IMR-90 (cell line): ENCODE measurements around the gene FGD3. TPM values are rescaled to one million over a fixed set of nuclear protein-coding genes. Genes with fewer than 3 reads are reported as not detected.

Experiments used
- ATAC-seq: fragments of 200-7000 bp; cut with Tn5 transposase; 2 replicates; pipeline ENCODE4 v1.9.1; 2020; ENCODE audit warnings: low read depth, mild to moderate bottlenecking, moderate library complexity
- BruUV-seq: library from RNA; stranded (reverse); fragments of 400-500 nt; replicated peaks from 2 replicates; lab custom pipeline; 2021; lab: Mats Ljungman, UMichigan
- CTCF ChIA-PET: fragments of 300-600 bp; formaldehyde crosslinking; extraction: SDS; loops from one replicate; lab custom pipeline; 2021; ENCODE audit warnings: antibody characterized with exemption; lab: Yijun Ruan, JAX
- POLR2A ChIA-PET: fragments of 300-600 bp; sonication (Branson Sonifier 250); formaldehyde crosslinking; loops from one replicate; lab custom pipeline; 2022; ENCODE audit warnings: antibody characterized with exemption; ENCODE audit not compliant: unreplicated experiment; lab: Charles Lee
- DNase-seq: peaks from one replicate; pipeline ENCODE4 v3.0.0; 2013
- H2AFZ ChIP-seq: replicated peaks from 2 replicates; pipeline ENCODE3; 2013; ENCODE audit warnings: low read length, mild to moderate bottlenecking; ENCODE audit not compliant: poor library complexity
- H2AK5ac ChIP-seq: 2 replicates; pipeline ENCODE4 v1.6.1; 2013; ENCODE audit warnings: low read depth, low read length, inconsistent platforms
- H2AK9ac ChIP-seq: replicated peaks from 2 replicates; pipeline ENCODE3; 2013; ENCODE audit warnings: mild to moderate bottlenecking, low read depth, low read length, moderate library complexity; ENCODE audit not compliant: poor library complexity
- H2BK120ac ChIP-seq: 2 replicates; pipeline ENCODE4 v1.6.1; 2013; ENCODE audit warnings: low read depth, low read length, inconsistent platforms
- H2BK15ac ChIP-seq: 3 replicates; pipeline ENCODE4 v1.6.1; 2013; ENCODE audit warnings: low read depth, low read length, inconsistent platforms
- H2BK20ac ChIP-seq: 2 replicates; pipeline ENCODE4 v1.6.1; 2013; ENCODE audit warnings: low read depth, mild to moderate bottlenecking, inconsistent platforms, low read length, moderate library complexity
- H2BK5ac ChIP-seq: 2 replicates; pipeline ENCODE4 v1.6.1; 2013; ENCODE audit warnings: mild to moderate bottlenecking, low read depth, low read length, inconsistent platforms; ENCODE audit not compliant: poor library complexity, severe bottlenecking
- H3K14ac ChIP-seq: replicated peaks from 2 replicates; pipeline ENCODE4 v1.6.1; 2013; ENCODE audit warnings: low read depth, low read length, inconsistent platforms
- H3K18ac ChIP-seq: 2 replicates; pipeline ENCODE4 v1.6.1; 2013; ENCODE audit warnings: low read depth, low read length, control low read depth
- H3K23ac ChIP-seq: 2 replicates; pipeline ENCODE4 v1.6.1; 2013; ENCODE audit warnings: low read depth, low read length, inconsistent platforms
- H3K27ac ChIP-seq: 2 replicates; pipeline ENCODE4 v1.5.1; 2013; ENCODE audit warnings: mild to moderate bottlenecking, control low read depth, low read length; ENCODE audit not compliant: insufficient read depth
- H3K27me3 ChIP-seq: 2 replicates; pipeline ENCODE4 v1.6.1; 2013; ENCODE audit warnings: low read length; ENCODE audit not compliant: control insufficient read depth, insufficient read depth
- H3K36me3 ChIP-seq: 2 replicates; pipeline ENCODE4 v1.6.1; 2013; ENCODE audit warnings: low read length, mixed read lengths; ENCODE audit not compliant: control insufficient read depth, insufficient read depth
- H3K4ac ChIP-seq: 2 replicates; pipeline ENCODE4 v1.6.1; 2013; ENCODE audit warnings: low read depth, low read length, inconsistent platforms
- H3K4me1 ChIP-seq: 2 replicates; pipeline ENCODE4 v1.6.1; 2013; ENCODE audit warnings: low read length, mixed read lengths; ENCODE audit not compliant: control insufficient read depth, insufficient read depth
- H3K4me2 ChIP-seq: 2 replicates; pipeline ENCODE4 v1.6.1; 2013; ENCODE audit warnings: low read depth, mild to moderate bottlenecking, control low read depth, low read length, moderate library complexity
- H3K4me3 ChIP-seq: 2 replicates; pipeline ENCODE4 v1.5.1; 2013; ENCODE audit warnings: low read depth, mild to moderate bottlenecking, control low read depth, low read length, moderate library complexity; ENCODE audit not compliant: insufficient read depth
- H3K56ac ChIP-seq: 2 replicates; pipeline ENCODE4 v1.6.1; 2013; ENCODE audit warnings: low read length, inconsistent platforms; ENCODE audit not compliant: insufficient read depth; ENCODE audit errors: extremely low read depth
- H3K79me1 ChIP-seq, 2 experiments: 2 replicates each; pipeline ENCODE4 v1.6.1; 2013; ENCODE audit warnings: low read length in 2 of 2, inconsistent platforms in 1 of 2, low read depth in 1 of 2
- H3K9ac ChIP-seq: 2 replicates; pipeline ENCODE4 v1.6.1; 2013; ENCODE audit warnings: low read depth, low read length, control low read depth
- H3K9me1 ChIP-seq: 2 replicates; pipeline ENCODE4 v1.6.1; 2013; ENCODE audit warnings: low read length, inconsistent platforms; ENCODE audit not compliant: insufficient read depth
- H3K9me3 ChIP-seq: 2 replicates; pipeline ENCODE4 v1.6.1; 2013; ENCODE audit warnings: low read length; ENCODE audit not compliant: control insufficient read depth, insufficient read depth
- H4K20me1 ChIP-seq: 2 replicates; pipeline ENCODE4 v1.6.1; 2013; ENCODE audit warnings: low read length, inconsistent platforms; ENCODE audit not compliant: insufficient read depth
- H4K5ac ChIP-seq: 2 replicates; pipeline ENCODE4 v1.6.1; 2013; ENCODE audit warnings: mild to moderate bottlenecking, low read depth, low read length, control low read depth
- H4K8ac ChIP-seq, 2 experiments: 2 replicates each; pipeline ENCODE4 v1.6.1; 2013; ENCODE audit warnings: low read depth in 2 of 2, low read length in 2 of 2, control low read depth in 1 of 2, inconsistent platforms in 1 of 2
- H4K91ac ChIP-seq: 2 replicates; pipeline ENCODE4 v1.6.1; 2013; ENCODE audit warnings: low read depth, low read length, inconsistent platforms; ENCODE audit not compliant: insufficient read depth
- BHLHE40 ChIP-seq: fragments of 150-350 bp; IDR thresholded peaks from 2 replicates; pipeline ENCODE4 v1.6.1; 2016; ENCODE audit warnings: mild to moderate bottlenecking, low read depth, low read length
- CEBPB ChIP-seq: IDR thresholded peaks from 2 replicates; pipeline ENCODE4 v1.6.1; 2012; ENCODE audit warnings: low read depth, low read length, improper control_type of control experiment
- CTCF ChIP-seq: conservative IDR thresholded peaks from 2 replicates; pipeline ENCODE4 v1.5.1; 2012; ENCODE audit warnings: mild to moderate bottlenecking, low read depth, low read length, improper control_type of control experiment
- FOS ChIP-seq: fragments of 150-350 bp; IDR thresholded peaks from 2 replicates; pipeline ENCODE4 v1.6.1; 2016; ENCODE audit warnings: low read depth, low read length
- MAFK ChIP-seq: IDR thresholded peaks from 2 replicates; pipeline ENCODE4 v1.6.1; 2012; ENCODE audit warnings: low read depth, low read length, improper control_type of control experiment
- MAZ ChIP-seq: IDR thresholded peaks from 2 replicates; pipeline ENCODE4 v1.6.1; 2012; ENCODE audit warnings: low read depth, mild to moderate bottlenecking, low read length, improper control_type of control experiment, moderate library complexity, borderline replicate concordance
- MXI1 ChIP-seq: IDR thresholded peaks from 2 replicates; pipeline ENCODE4 v1.6.1; 2012; ENCODE audit warnings: low read depth, mild to moderate bottlenecking, low read length, moderate library complexity, borderline replicate concordance
- POLR2A ChIP-seq: IDR thresholded peaks from 2 replicates; pipeline ENCODE4 v1.6.1; 2012; ENCODE audit warnings: mild to moderate bottlenecking, low read depth, low read length
- RCOR1 ChIP-seq: IDR thresholded peaks from 2 replicates; pipeline ENCODE4 v1.6.1; 2012; ENCODE audit warnings: mild to moderate bottlenecking, low read length, improper control_type of control experiment; ENCODE audit not compliant: insufficient replicate concordance
- RFX5 ChIP-seq: IDR thresholded peaks from 2 replicates; pipeline ENCODE4 v1.8.0; 2012; ENCODE audit warnings: low read depth, mild to moderate bottlenecking, low read length, moderate library complexity
- SMC3 ChIP-seq: fragments of 150-350 bp; IDR thresholded peaks from 2 replicates; pipeline ENCODE4 v1.6.1; 2016; ENCODE audit warnings: low read depth, mild to moderate bottlenecking, antibody characterized with exemption, low read length, moderate library complexity
- WGBS, 2 experiments: methylation state at CpG; one replicate each; pipeline versions ENCODE4 v1.1.5 to v1.1.7; 2013; ENCODE audit warnings: missing lambda C conversion rate in 2 of 2; ENCODE audit not compliant: insufficient read length in 1 of 2; ENCODE audit errors: extremely low coverage in 2 of 2; 5-methylcytosine and 5-hydroxymethylcytosine counted together
- dilution Hi-C: fragments of 300-500 bp; cut with HindIII; formaldehyde crosslinking; loops from one replicate; pipeline ENCODE4 v1.14.3; 2018; ENCODE audit warnings: low sequenced_read_pairs; ENCODE audit not compliant: unreplicated experiment
- in situ Hi-C: fragments of 300-500 bp; cut with MboI; formaldehyde crosslinking; loops from 3 replicates; pipeline ENCODE4 v1.14.3; 2019; ENCODE audit warnings: low sequenced_read_pairs, inconsistent platforms, mixed read lengths
- intact Hi-C: fragments of 100-400 bp; cut with micrococcal nuclease; formaldehyde crosslinking; loops from 2 replicates; pipeline ENCODE4 v1.10.0; 2022
- polyA plus RNA-seq, 3 experiments: library from polyadenylated mRNA; depleted of rRNA; stranded (reverse); fragments of >200 nt; gene quantifications; 2 replicates each; pipeline ENCODE4 v1.2.3, GENCODE V29; 2012; ENCODE audit warnings: low replicate concordance in 1 of 3
- total RNA-seq: library from RNA; depleted of rRNA; stranded (reverse); fragments of >200 nt; gene quantifications from 2 replicates; pipeline ENCODE4 v1.2.3, GENCODE V29; 2012
- TF ChIP-seq, protein P1 (sequence below): fragments of 150-350 bp; IDR thresholded peaks from 2 replicates; pipeline ENCODE4 v1.6.1; 2017; ENCODE audit warnings: mild to moderate bottlenecking, antibody characterized with exemption, low read length, low read depth
- TF ChIP-seq, protein P2 (sequence below): fragments of 150-350 bp; IDR thresholded peaks from 2 replicates; pipeline ENCODE4 v1.6.1; 2016; ENCODE audit warnings: low read depth, mild to moderate bottlenecking, low read length, moderate library complexity, borderline replicate concordance

Gene FGD3
- total and polyA plus RNA-seq, 2 of the 4 experiments (the other 2 are of a cell fraction), result not detected

- Histone ChIP-seq H3K4me1 (no peaks in the 10 kb centered on the region), H3K27ac (no peak overlapping the region), H4K20me1 (no peaks in the 10 kb centered on the region), H4K8ac (no peak overlapping the region), H3K18ac (no peak overlapping the region), H2AK9ac (no peak overlapping the region), H4K91ac (no peak overlapping the region), H3K9me3 (no peaks in the 10 kb centered on the region), H3K9me1 (no peaks in the 10 kb centered on the region), H3K4me2 (no peak overlapping the region), H3K14ac (no peak overlapping the region), H3K23ac (no peak overlapping the region), H2BK120ac (no peak overlapping the region), H3K56ac (no peak overlapping the region), H2AK5ac (no peak overlapping the region), H3K79me1 (no peaks in the 10 kb centered on the region), H2BK5ac (no peak overlapping the region), H4K5ac (no peak overlapping the region), H3K4me3 (no peak overlapping the region), H3K9ac (no peak overlapping the region), H3K36me3 (no peaks in the 10 kb centered on the region), H2BK15ac (no peak overlapping the region), H3K4ac (no peak overlapping the region), H3K27me3 (no peaks in the 10 kb centered on the region; the same call in 1 of the 2 replicates), H2AFZ (no peak overlapping the region), H2BK20ac (no peak overlapping the region)
- WGBS, 2 experiments, result no CpG with 5 or more reads among the region's 1 CpG
- BruUV-seq, result no TSS peak
- in situ Hi-C loops (no loop called here), dilution Hi-C loops (no loop called here), intact Hi-C loops (no loop called here)
- DNase-seq (no peak), ATAC-seq (no peak)
- POLR2A ChIA-PET, result no interaction called here
- TF ChIP-seq MAZ (no peak), SMC3 (no peak), RFX5 (no peak), POLR2A (no peak), FOS (no peak), MAFK (no peak), CTCF (no peak), BHLHE40 (no peak), MXI1 (no peak), RCOR1 (no peak), CEBPB (no peak)
- TF ChIP-seq, protein P1, sequence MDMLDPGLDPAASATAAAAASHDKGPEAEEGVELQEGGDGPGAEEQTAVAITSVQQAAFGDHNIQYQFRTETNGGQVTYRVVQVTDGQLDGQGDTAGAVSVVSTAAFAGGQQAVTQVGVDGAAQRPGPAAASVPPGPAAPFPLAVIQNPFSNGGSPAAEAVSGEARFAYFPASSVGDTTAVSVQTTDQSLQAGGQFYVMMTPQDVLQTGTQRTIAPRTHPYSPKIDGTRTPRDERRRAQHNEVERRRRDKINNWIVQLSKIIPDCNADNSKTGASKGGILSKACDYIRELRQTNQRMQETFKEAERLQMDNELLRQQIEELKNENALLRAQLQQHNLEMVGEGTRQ, result no peak
- TF ChIP-seq, protein P2, sequence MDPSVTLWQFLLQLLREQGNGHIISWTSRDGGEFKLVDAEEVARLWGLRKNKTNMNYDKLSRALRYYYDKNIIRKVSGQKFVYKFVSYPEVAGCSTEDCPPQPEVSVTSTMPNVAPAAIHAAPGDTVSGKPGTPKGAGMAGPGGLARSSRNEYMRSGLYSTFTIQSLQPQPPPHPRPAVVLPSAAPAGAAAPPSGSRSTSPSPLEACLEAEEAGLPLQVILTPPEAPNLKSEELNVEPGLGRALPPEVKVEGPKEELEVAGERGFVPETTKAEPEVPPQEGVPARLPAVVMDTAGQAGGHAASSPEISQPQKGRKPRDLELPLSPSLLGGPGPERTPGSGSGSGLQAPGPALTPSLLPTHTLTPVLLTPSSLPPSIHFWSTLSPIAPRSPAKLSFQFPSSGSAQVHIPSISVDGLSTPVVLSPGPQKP, result no peak
- CTCF ChIA-PET, result interaction anchor here (0.7 kb wide), 1 partner anchor 328 kb away, joined by 5 read pairs; no protein-coding TSS in a partner anchor
These were observed 24.5 kb downstream of the FGD3 start for GRCh38 chr9:92971776-92972175.
